ENCODE results near the gene SP3. TPM values are rescaled to one million over a fixed set of nuclear protein-coding genes. Genes with fewer than 3 reads are reported as not detected.

SP3 gene
- total RNA-seq, 1 donor from 2014 or later, result 77.4 TPM

GRCh38 chr2:173961346-173961705 lies 3.8 kb downstream of the SP3 start:
- H3K4me3 ChIP-seq, result peak overlapping the region; percentile 96
- H3K4me1 ChIP-seq, result peaks cover 54% of the 10 kb centered on the region
- H3K27me3 ChIP-seq, result no peaks in the 10 kb centered on the region
- no peak for TF ChIP-seq CTCF (IDR thresholded peaks at IDR 0.05)
- intact Hi-C loops (cut with DNase I), result no loop called here
- no peaks in the 10 kb centered on the region for H3K36me3 ChIP-seq
- ATAC-seq, result no peak
- DNase-seq, result no peak
- no peak overlapping the region for H3K27ac ChIP-seq
- H3K9me3 ChIP-seq, result no peaks in the 10 kb centered on the region

GRCh38 chr2:173959909-173960308 lies 5.3 kb downstream of the SP3 start:
- DNase-seq (no peak), ATAC-seq (no peak)
- peaks cover 64% of the 10 kb centered on the region for H3K4me1 ChIP-seq
- H3K36me3 ChIP-seq, result peaks cover 13% of the 10 kb centered on the region
- H3K27ac ChIP-seq, result no peak overlapping the region
- H3K4me3 ChIP-seq, result no peak overlapping the region
- no peaks in the 10 kb centered on the region for H3K27me3 ChIP-seq
- intact Hi-C loops (cut with DNase I), result no loop called here
- TF ChIP-seq CTCF (IDR thresholded peaks at IDR 0.05), result no peak
- no peaks in the 10 kb centered on the region for H3K9me3 ChIP-seq

- H3K4me1 ChIP-seq, result peaks cover 68% of the 10 kb centered on the region
- peaks cover 17% of the 10 kb centered on the region for H3K36me3 ChIP-seq
- DNase-seq (no peak), ATAC-seq (no peak)
- H3K27me3 ChIP-seq, result no peaks in the 10 kb centered on the region
- intact Hi-C loops (cut with DNase I), result no loop called here
- H3K9me3 ChIP-seq, result no peaks in the 10 kb centered on the region
- TF ChIP-seq CTCF (IDR thresholded peaks at IDR 0.05), result no peak
- H3K4me3 ChIP-seq, result no peak overlapping the region
- no peak overlapping the region for H3K27ac ChIP-seq
Measured at GRCh38 chr2:173959358-173959884, 5.8 kb downstream of the SP3 start.

GRCh38 chr2:173958198-173958846 lies 6.9 kb downstream of the SP3 start:
- no peak overlapping the region for H3K27ac ChIP-seq
- H3K36me3 ChIP-seq, result peaks cover 25% of the 10 kb centered on the region
- H3K27me3 ChIP-seq, result no peaks in the 10 kb centered on the region
- H3K4me1 ChIP-seq, result peaks cover 76% of the 10 kb centered on the region
- intact Hi-C loops (cut with DNase I), result no loop called here
- ATAC-seq (no peak), DNase-seq (no peak)
- no peak overlapping the region for H3K4me3 ChIP-seq
- H3K9me3 ChIP-seq, result no peaks in the 10 kb centered on the region
- TF ChIP-seq CTCF (IDR thresholded peaks at IDR 0.05), result no peak

GRCh38 chr2:173957517-173957916 lies 7.7 kb downstream of the SP3 start:
- H3K4me1 ChIP-seq, result peaks cover 79% of the 10 kb centered on the region
- no peak for TF ChIP-seq CTCF (IDR thresholded peaks at IDR 0.05)
- no peak for ATAC-seq

More at GRCh38 chr2:173957517-173957916, 7.7 kb downstream of the SP3 start:
- intact Hi-C loops (cut with DNase I), result no loop called here
- no peak for DNase-seq
- no peak overlapping the region for H3K4me3 ChIP-seq
- no peaks in the 10 kb centered on the region for H3K27me3 ChIP-seq
- H3K27ac ChIP-seq, result no peak overlapping the region
- no peaks in the 10 kb centered on the region for H3K9me3 ChIP-seq
- H3K36me3 ChIP-seq, result peaks cover 33% of the 10 kb centered on the region
